ES-I3 (cell line): ENCODE measurements around the gene SELENOS.

Source experiments
- H3K36me3 ChIP-seq: 2 replicates; pipeline ENCODE4 v1.6.1; 2013; ENCODE audit warnings: mild to moderate bottlenecking, low read length, control low read depth, moderate library complexity; ENCODE audit not compliant: insufficient read depth
- H3K4me1 ChIP-seq: 2 replicates; pipeline ENCODE4 v1.6.1; 2013; ENCODE audit warnings: mild to moderate bottlenecking, control low read depth, low read length; ENCODE audit not compliant: insufficient read depth
- H3K9ac ChIP-seq: 2 replicates; pipeline ENCODE4 v1.6.1; 2013; ENCODE audit warnings: low read depth, mild to moderate bottlenecking, low read length, moderate library complexity
- H3K9me3 ChIP-seq: 2 replicates; pipeline ENCODE4 v1.6.1; 2013; ENCODE audit warnings: mild to moderate bottlenecking, low read length, moderate library complexity; ENCODE audit not compliant: control insufficient read depth, insufficient read depth

The SELENOS gene

DNA sequence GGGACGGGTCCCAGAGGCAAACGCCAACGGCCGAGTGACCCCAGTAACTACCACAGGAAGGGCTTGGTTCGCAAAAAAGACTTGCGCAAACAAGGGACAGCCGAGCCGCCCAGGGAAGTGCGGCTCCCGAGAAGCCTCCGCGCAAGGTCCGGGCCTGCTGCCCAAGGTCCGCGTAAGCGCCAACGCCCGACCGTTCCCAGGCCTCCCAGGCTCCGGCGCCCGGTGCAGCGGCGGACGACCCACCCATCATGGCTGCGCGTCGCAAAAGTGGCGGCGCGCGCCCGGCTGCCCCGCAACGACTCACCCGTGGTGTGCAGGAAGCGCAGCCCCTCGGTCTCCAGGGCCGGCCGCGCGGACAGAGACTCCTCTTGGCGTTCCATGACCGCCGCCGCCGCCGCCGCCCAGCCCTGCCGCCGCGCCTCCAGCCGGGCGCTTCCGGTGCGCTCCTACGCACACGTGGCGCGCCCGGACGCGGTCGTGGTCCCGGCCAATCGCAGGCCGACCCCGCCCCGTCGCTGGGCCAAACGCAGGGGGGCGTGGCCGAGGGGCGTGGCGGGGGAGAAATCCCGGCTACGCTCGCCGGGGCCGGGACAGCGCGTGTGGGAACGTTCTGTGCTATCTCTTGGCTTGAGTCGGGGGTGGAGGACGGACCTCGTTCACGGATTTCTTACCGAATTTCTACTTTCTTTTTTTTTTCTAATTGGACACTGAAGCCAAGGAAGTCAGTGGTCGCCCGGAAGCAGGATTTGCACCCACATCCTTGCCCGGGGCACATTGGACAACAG lies at the start of gene SELENOS:
Gene SELENOS, minus strand, starts transcription at position 448 of the 785 bp plus-strand sequence. Its CDS starts 68 bp downstream, at position 380.
- Histone ChIP-seq H3K36me3 (peaks cover 35% of the 10 kb centered on the region), H3K9me3 (no peaks in the 10 kb centered on the region), H3K4me1 (0 out of 2 replicates have a peak, but pooled peaks cover 4% of the 10 kb centered on the region), H3K9ac (peak within 1 kb of the TSS; percentile 77)

DNA sequence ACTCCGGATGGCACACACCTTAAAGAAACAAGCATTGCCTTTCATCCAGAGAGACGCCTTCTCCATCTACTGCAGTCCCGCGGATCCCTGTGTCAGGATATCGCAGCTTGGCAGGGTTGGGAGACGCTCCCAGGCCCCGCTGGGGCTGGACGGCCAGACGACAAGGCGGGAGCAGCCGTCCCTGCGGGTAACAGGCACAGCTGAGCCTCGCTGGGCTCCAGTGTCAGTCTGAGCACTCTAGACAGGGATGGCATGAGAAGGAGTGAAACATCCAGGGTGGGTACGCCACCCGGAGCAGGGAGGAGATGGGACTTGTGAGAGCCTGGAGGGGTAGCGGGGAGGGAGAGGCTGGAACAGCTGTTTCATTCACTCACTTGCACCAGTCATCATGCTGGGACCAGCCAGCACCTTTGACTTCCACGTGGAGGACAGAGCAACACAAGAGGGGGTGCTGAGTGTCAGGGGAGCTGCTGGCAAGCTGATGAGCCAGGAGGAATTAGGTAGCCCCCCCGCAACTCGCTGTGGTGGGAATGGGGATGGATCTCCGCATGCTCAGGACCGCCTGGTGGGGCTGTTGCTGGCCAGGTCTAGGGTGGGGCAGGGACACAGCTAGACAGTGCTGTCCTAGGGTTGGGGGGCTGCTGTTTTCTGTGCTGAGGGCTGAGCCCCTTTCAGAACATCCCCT lies 49.3 kb upstream of the SELENOS start:
- no peak overlapping the region for H3K9ac ChIP-seq
- H3K4me1 ChIP-seq: no peaks in the 10 kb centered on the region
- H3K36me3 ChIP-seq: no peaks in the 10 kb centered on the region
- H3K9me3 ChIP-seq: no peaks in the 10 kb centered on the region

DNA sequence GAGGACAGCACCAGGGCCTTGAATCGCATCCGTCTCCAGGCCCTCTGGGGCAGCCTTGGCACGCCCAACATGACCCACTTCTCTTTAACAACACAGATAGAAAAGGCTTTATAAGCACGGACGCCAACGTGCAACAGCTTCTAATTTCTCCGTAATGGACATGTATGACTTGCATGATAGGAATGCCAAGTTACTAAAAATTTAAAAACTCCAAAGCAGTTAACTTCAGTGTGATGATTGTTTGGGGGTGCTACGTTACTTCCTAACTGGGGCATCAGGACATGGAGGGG lies 48.7 kb upstream of the SELENOS start:
- Histone ChIP-seq H3K4me1 (no peaks in the 10 kb centered on the region), H3K36me3 (no peaks in the 10 kb centered on the region), H3K9me3 (no peaks in the 10 kb centered on the region), H3K9ac (no peak overlapping the region)

GRCh38 chr15:101325263-101326025 lies 48.2 kb upstream of the SELENOS start:
- Histone ChIP-seq H3K9ac (no peak overlapping the region), H3K9me3 (no peaks in the 10 kb centered on the region), H3K36me3 (no peaks in the 10 kb centered on the region), H3K4me1 (no peaks in the 10 kb centered on the region)

DNA sequence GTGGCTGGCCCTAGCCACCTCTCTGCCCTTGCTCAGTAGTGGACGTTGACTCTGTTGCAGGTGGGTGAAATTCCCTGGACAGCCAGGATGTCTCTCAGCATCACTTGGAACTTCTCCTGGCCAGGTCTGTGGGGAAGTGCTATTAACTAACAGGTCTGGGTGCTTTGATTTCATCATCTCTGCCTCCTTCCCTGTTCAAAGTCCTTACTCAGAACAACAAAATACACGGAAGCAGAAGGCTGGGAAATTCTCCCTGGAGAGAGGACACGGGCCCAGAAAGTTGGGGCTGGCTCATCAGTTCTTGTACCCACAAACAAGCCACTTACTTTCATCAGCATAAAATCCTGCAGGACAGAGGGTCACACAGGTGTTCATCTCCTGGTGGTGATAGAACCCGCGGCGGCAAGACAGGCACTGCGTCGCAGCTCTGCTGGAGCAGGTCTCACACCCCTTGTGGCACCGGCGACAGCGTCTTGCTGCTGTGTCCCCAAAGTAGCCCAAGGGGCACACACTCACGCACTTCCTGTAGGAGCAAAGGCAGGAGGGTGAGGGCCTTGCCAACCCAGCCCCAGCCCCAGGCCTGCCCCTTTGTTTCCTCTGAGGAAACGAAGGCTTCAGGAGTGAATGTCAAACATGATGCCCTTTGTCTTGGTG lies 47.4 kb upstream of the SELENOS start:
- H3K36me3 ChIP-seq: no peaks in the 10 kb centered on the region
- H3K4me1 ChIP-seq: no peaks in the 10 kb centered on the region
- no peak overlapping the region for H3K9ac ChIP-seq
- no peaks in the 10 kb centered on the region for H3K9me3 ChIP-seq

DNA sequence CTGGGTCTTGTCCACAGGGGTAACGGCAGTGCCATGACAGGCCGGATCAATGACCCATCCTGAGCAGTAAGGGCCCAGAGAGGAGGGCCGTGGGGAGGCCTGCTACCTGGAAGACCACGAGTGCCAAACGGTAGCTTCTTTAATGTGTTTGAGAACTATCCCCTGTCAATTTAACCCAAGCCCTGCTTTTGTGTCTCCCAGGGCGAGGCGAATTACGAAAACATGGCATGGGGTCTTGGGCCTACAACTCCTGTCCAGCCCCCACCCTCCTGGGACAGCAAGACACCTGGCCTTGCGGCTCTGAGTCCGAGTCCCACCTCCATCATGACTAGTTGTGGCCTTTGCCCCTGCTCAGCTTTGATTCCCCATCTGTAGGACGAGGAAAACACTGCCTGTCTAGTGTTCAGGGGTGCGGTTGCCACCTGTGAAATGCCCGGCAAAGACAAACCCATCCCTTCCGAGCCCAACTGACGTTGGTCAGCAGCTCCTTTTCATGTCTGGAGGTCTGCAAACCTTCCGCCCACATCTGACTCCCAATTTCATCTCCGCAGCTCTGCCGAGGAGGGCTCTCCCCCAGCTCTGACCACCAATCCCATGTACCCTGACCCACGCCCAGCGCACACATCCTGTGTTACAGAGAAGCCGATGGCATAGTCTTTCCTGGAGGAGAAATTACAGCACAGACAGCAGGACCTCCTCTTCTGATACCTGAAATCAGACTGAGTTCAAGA lies 46.7 kb upstream of the SELENOS start:
- Histone ChIP-seq H3K9me3 (no peaks in the 10 kb centered on the region), H3K9ac (no peak overlapping the region), H3K36me3 (no peaks in the 10 kb centered on the region), H3K4me1 (no peaks in the 10 kb centered on the region)

- Histone ChIP-seq H3K4me1 (no peaks in the 10 kb centered on the region), H3K9ac (no peak overlapping the region), H3K36me3 (no peaks in the 10 kb centered on the region), H3K9me3 (no peaks in the 10 kb centered on the region)
Measured at GRCh38 chr15:101322854-101323477, 45.7 kb upstream of the SELENOS start.

- no peaks in the 10 kb centered on the region for H3K4me1 ChIP-seq
- no peaks in the 10 kb centered on the region for H3K9me3 ChIP-seq
- H3K36me3 ChIP-seq: no peaks in the 10 kb centered on the region
- no peak overlapping the region for H3K9ac ChIP-seq
Measured at GRCh38 chr15:101322016-101322695, 44.9 kb upstream of the SELENOS start.

DNA sequence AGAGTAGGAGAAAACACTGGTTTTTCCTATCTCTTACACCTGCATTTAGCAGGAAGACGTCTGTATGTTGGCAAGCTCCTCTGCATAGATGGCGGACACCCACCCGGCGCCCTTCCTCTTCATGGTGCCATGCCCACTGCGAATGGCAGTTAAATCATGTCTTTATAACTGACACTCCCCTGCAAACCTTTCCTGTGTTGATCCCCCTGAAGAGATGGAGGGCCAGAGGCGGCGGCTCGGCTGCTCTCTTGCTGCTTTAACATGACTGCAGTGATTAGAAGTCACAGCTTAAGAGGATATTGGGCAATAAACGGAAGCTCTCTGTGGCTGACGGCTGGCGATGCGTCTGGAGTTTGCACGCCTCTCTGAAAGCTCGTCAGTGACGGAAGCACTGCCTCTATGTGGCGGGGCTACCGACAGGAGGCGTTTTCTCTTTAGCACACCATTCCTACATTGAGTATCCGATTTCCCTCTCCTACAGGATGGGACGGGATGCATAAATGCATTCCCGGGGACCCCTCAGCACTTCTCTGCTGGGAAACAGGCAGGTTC lies 43.3 kb upstream of the SELENOS start:
- Histone ChIP-seq H3K4me1 (no peaks in the 10 kb centered on the region), H3K9ac (no peak overlapping the region), H3K9me3 (no peaks in the 10 kb centered on the region), H3K36me3 (no peaks in the 10 kb centered on the region)

- no peaks in the 10 kb centered on the region for H3K36me3 ChIP-seq
- H3K9ac ChIP-seq: no peak overlapping the region
- H3K9me3 ChIP-seq: no peaks in the 10 kb centered on the region
- H3K4me1 ChIP-seq: no peaks in the 10 kb centered on the region
Measured at GRCh38 chr15:101318839-101319238, 41.6 kb upstream of the SELENOS start.

GRCh38 chr15:101318147-101318819 lies 41.0 kb upstream of the SELENOS start:
- no peaks in the 10 kb centered on the region for H3K4me1 ChIP-seq
- H3K9me3 ChIP-seq: no peaks in the 10 kb centered on the region
- no peak overlapping the region for H3K9ac ChIP-seq
- no peaks in the 10 kb centered on the region for H3K36me3 ChIP-seq

GRCh38 chr15:101317336-101317872 lies 40.1 kb upstream of the SELENOS start:
- Histone ChIP-seq H3K9me3 (no peaks in the 10 kb centered on the region), H3K36me3 (no peaks in the 10 kb centered on the region), H3K9ac (no peak overlapping the region), H3K4me1 (no peaks in the 10 kb centered on the region)
